GM19351 (cell line): ENCODE data around the gene RASGEF1C.

ENCODE experiments used
- ATAC-seq: cut with Tn5 transposase; IDR thresholded peaks from one replicate; pipeline ENCODE4 v1.9.1; 2021; ENCODE audit warnings: mild to moderate bottlenecking, moderate library complexity; ENCODE audit not compliant: unreplicated experiment

The RASGEF1C gene

DNA sequence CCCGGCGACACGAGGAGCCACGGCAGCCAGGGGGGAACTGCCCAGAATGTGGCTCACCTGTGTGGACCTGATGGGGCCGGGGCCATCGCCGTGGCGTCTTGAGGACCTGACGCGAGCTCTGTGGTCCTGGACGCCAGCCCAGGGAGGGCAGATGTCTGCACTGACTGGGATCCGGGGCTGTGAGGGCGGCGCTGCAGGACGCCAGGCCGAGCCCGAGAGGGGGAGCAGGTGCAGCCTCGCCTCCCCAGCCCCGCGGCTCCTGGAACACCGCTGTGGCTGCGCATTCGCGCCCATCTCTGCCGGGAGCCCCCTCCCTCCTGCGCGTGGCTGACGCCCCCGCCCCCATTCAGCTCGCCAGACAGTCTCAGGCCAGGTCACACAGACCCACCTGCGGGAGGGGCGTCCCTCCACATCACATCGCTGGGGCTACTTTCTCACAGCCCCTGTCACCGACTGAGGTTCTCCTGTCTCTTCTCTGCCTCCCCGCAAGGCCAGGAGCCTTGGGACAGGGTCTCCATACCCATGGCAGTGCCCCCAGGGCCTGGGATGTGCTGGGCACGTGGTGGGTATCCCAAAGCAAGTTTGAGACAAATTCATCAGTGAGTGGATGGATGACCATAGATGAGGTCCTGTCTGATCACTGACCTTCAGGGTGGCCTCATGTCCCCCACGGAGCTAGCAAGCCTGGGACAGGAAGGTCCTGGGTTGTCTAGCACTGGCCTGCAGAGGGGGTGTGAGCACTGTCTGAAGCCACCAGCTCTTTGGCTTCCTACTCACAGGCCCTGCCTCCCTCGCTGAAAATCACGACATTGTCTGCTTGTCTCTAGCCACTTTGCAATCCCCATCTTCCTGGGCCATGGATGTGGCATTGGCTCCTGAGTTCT is 47.3 kb downstream of the RASGEF1C start:
- ATAC-seq, result no peak

DNA sequence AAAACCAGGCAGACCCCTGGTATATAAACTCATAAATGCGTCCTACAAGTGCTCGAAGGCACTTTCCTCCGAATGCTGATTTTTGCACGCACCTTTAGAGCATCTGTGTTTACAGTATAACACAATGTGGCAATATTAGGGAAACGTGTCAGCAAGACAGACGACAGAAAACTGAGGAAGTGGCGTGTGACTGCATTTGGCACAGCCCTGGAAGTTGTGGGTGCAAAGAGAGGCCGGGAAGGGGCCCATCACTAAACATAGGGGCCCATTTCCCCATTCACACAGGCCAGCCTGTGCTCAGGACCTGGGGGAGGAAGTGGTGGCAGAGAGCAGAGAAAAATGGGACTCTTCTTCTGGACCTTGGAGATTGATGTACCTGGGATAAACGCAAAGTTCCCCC is 48.2 kb downstream of the RASGEF1C start:
- ATAC-seq, result no peak

DNA sequence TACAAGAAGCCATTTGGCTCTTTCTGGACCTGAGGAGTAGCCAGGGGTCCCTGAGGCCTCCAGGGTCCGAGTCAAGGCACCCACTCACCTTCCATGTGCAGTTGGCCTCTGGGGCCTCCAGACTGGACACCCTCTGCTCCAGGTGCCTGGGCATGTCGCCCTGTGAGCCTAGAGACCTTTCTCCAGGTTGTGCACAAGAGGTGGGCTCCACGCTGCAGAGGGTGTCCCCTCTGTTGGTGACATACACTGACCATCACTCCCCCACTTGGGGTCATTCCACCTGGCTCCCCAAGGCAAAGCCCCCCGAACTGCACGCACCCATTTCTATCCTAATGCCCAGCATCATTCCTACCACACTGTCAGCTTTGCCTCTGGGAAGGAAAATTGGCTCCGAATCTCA is 48.8 kb downstream of the RASGEF1C start:
- no peak for ATAC-seq

DNA sequence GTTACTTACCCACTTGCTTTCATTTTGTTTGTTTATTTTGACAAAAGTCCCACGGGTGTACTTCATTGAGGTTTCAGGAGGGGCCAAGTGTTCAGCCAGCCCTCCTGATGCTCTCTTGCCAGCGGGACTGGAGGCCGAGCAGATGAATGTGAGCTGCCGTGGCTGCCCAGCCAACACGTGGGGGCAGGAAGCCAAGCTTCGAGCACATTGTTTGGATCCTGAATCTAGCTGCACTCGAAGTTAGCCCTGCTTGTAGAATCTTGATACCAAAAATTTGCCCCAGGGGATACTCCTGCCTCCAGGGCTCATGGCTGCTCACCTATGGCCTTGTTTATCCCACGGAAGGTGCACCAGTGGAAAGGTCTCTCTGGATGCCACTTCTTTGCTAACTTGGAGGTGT is 49.3 kb downstream of the RASGEF1C start:
- ATAC-seq, result no peak

DNA sequence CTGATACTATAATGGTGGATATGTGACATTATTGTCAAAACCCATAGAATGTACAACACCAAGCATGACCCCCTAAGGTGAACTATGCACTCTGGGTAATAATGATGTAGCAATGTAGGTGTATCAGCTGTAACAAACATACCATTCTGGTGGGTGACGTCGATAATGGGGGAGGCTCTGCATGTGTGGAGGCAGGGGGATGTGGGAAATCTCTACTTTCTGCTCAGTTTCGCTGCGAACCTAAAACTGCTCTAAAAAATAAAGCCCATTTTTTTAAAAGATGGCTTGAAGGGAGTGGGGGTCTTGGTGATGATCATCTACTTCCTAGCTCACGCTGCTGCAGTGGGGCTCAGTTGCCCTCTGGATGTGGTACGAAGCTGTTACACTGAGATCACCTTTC is 51.1 kb downstream of the RASGEF1C start:
- ATAC-seq, result no peak

DNA sequence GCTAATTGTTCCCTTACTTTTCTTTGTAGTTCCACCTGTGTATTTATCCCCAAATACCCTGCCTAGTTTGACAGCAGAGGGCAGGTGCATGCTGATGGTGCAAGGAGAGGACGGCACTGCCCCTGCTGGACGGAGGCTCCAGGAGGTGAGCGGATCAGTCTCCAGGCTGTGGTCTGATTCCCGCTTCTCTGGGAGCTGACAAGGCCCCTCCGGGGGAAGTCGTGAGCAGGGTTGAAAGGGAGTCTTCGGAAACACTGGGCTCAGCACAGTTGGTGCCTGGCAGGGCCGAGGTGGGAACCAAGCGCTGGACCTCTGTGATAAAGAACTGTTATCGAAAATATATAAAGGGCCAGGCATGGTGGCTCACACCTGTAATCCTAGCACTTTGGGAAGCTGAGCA is 52.9 kb downstream of the RASGEF1C start:
- ATAC-seq, result no peak

DNA sequence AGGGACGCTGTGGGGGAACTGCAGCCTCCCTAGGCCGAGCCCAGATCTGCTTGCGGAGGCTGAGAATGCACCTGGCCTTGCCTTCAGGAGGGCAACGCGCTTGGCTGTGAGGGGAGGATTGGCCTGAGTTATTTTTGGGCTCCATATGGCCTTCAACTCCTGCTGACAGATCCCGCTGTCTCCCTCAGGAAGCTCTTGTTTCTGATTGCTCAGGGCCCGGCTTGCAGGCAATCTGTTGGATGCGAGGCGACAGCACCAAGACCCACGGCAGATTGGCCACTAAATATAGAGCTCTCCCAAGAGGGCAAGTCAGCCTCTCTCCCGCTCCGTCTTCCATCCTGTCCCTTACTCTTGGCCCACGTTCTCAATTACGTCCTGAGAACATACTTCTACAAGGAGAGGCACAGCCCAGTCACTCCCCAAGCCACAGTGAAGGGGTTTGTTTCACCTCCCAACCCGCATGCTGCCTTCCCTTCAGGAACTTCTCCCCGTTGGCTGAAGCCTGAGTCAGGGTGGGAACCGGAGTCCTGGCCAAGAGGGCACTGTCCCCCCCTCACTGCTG is 53.6 kb downstream of the RASGEF1C start:
- no peak for ATAC-seq

DNA sequence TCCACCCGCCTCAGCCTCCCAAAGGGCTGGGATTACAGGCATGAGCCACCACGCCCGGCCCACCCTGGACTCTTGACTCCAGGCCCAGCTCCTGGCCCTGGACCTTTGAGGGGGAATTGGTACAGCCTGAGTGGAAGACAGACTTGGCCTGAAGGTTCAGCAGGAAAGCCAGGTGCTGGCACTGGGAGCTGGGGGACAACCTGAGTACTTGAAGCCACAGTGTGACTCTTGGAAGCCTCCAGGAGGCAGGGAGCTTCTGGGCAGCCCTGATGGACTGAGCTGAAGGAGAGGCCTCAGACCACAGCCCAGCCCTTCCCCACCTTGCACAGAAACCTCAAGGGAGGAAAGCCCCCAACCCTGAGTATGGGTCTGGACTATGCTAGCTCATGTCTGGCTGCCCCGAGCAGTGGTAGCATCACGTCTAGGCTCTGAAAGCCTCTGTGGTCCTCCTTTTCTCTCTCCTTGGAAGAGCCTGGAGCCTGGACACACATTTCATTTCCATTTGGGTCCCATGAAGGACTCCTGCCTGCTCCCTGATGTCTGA is 54.1 kb downstream of the RASGEF1C start:
- ATAC-seq, result no peak

DNA sequence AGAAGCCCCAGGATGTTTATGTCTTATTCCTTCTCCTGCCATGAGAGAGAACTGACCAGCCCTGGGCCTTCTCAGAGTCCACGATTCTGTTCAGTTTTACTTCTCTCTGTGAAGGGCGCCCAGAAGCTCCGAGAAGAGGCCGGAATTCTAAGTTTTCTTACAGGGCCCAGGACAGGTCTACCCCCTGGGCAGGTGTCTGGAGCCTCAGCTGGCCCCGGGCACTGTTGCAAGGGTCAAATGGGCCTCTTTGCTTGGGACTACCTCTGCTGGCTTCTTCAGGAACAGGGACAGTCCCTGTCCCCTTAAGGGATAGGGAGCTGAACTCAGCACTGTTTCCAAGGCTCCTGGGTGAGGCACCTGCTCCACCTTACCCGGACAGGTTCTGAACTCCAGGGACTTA is 55.0 kb downstream of the RASGEF1C start:
- ATAC-seq, result no peak

DNA sequence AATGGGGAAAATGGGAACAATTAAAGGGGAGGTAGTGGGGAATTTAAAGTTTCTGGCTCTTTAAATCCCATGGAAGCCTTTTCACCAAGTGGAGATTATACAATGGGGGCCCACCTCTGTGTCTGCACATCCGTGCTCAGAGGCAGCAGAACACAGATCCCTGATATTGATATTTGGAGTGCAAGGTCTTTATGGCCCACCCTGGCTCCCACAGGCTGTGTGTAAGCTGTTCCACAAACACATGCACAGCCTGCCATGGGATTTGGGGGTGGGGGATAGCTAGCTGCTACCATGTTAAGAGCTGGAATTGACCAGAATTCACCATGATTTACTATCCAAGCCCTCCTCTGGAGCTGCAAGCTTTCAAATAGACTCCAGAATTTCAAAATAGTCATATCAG is 55.9 kb downstream of the RASGEF1C start:
- no peak for ATAC-seq

DNA sequence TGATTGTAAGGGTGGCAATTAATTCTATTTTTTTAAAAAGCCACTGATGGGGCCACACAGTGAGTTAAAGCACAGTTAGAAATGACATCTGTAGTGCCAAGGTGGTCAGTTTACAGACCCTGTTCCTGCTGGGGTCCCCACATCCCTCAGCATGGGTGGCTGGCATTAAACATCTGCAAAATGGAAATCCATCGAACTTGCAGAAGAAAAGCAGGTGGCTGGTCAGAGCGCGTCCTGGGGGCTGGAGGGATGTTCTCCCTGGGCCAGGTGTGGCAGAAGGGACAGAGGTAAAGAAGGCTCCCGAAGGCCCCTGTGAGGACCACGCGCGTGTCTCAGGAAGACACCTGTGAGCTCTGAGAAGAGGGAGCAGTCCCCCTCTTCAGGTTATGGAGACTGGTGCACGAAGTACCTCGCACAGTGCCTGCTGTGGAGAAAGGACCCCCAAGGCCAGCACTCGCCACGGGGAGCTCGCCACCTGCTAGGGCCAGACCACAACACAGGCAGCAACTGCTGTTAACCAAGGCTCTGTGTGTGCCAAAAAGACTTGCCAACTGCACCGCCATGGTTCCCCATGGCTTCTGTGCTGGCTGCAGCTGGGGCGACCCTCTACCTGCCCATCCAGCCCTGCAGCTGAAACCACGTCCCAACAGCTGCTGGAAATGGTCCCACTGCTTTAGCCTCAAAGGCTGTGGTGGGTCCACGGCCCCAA is 65.2 kb downstream of the RASGEF1C start:
- no peak for ATAC-seq

DNA sequence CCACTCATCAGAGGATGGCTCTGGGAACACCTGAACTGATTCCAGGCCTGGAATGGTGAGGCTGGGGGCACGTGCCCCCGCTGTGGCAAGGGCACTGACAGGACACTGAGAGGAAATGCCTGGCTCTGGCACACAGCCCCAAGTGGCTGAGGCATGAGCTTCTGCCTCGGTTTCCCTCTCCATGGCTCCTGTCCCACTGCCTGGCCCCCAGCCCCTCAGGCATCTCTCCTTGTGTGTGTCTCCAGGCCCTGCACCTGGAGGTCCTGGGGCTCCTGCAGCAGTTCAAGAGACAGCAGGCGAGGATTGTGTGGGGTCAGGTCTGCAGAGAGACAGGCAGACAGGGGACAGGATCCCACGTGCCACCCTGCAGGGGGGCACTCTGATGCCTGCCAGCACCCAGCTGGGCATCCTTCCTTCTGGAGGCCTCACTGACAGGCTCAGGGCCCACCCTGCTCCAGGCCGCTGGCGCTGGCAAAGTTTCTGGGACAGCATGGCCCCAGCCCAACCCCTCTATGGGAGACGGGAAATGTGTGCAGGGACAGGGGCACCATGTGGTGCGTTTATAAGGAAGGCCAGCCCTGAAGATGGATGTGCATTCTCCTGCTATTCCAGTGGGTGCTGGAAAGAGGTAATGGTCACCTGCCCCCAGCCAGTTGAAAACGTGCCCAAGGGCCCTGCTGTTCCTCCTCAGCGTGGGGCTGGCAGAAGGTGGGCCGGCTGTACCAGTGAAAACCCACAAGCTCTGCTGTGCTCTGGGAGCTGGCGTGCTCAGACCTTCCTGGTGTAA is 66.0 kb downstream of the RASGEF1C start:
- no peak for ATAC-seq

DNA sequence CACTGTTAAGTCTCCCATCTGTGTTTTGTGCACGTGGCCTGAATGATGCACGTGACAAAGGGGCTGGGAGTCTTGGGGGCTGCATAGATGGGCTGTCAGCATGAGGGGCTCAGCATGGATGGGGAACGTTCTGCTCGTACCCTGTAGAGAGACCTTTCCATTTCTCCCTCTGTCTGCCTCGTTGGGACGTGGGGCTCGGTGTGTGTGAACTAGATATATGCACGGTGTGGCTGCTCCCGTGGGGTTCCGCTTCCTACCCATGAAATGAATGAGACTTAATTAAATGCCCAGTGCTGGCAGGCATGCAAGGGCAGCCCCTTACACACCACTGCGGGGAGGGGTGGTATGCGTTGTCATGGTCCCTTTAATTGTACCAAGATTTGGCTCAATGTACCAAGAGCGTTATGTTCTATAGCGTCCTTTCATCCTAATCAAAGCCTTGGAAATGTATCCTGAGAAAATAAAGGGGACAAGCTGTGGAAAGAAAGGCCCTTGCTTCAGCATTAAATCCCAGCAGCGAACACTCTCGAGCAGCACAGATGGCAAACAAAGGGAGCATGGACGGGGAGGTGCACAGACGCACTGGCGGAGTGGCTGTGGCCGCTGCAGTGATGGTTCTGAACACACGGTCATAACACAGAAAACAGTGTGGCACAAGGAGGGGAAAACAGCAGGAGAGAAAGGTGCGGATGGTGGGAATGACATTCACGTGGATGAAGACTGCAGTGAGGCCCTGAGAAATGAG is 66.8 kb downstream of the RASGEF1C start:
- no peak for ATAC-seq

DNA sequence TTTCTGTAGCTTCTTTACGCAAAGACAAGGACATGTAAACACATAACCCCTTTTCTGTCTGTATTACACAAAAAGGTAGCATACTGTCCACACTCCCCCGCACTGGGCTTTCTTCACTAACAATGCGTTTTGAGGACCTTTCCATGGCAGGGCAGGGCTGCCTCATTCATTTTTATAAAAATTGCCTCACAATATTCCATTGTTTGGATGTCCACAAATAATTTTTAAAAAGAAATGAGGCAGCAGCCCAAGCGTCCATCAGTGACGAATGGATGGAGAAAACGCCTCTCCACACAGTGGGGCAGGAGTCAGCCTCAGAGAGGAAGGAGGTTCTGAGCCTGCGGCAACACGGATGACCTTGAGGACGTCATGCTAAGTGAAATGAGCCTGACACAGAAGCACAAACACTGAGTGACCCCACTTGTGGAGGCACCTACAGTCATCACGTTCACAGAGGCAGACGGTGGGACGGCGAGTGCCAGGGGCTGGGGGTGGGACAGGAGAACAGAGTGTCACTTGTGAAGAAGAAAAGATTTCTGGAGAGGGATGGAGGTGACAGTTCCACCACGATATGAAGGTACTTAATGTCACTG is 67.8 kb downstream of the RASGEF1C start:
- no peak for ATAC-seq

DNA sequence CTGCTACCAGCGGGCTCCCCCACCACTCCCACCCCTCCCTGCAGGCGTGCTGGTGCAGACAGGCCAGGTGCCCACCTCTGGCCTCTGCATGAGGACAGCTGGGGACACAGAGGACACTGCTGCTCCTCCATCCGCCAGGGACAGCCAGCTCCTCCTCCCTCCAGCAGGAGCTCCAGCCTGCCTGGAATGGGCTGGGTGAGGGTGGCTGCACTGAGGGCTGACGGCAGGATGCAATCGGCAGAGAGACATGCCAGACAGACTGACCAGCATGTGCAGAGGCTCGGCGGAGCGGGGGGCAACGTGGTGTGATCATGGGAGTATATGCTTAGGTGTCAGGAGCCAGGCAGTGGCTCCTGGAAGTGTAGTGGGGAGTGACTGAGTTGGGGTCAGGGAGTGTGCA is 68.4 kb downstream of the RASGEF1C start:
- no peak for ATAC-seq

DNA sequence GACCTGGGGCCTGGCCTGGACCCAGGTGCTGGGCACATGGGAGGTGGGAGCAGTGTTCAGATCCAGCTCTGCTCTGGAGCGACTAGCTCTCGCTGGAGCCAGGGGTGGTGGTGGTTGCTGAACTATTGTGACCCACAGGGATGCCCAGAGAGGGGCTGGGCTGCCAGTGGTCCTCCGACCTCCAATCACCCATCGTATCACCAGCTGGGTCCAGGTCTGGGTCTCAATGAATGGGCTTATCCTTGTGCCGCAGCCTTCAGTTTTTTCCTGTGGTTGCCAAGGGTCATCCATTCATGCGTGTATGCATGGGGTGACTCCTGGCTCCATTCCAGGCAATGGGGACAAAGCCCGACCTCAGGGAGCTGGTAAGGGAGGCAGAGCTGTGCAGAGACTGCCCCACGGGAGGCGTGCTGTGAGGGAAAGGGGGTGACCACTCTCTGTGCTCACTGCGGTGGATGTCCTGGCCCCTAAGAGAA is 68.9 kb downstream of the RASGEF1C start:
- no peak for ATAC-seq

DNA sequence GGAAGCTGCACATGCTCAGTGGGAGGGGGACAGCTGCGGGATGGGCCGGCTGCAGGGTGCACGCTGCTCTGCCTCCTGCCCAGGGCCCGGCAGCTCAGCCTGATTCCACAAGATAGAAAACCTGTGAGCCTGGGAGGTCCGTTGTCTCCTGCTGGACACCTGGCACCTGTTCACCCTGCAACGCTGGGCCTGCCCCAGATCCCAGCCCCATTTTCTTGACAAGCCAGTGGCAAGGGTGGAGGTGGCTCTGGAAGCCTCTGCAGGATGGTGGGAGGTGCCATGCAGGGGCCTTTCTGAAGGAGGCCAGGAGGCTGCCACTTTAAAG is 69.3 kb downstream of the RASGEF1C start:
- ATAC-seq, result no peak

DNA sequence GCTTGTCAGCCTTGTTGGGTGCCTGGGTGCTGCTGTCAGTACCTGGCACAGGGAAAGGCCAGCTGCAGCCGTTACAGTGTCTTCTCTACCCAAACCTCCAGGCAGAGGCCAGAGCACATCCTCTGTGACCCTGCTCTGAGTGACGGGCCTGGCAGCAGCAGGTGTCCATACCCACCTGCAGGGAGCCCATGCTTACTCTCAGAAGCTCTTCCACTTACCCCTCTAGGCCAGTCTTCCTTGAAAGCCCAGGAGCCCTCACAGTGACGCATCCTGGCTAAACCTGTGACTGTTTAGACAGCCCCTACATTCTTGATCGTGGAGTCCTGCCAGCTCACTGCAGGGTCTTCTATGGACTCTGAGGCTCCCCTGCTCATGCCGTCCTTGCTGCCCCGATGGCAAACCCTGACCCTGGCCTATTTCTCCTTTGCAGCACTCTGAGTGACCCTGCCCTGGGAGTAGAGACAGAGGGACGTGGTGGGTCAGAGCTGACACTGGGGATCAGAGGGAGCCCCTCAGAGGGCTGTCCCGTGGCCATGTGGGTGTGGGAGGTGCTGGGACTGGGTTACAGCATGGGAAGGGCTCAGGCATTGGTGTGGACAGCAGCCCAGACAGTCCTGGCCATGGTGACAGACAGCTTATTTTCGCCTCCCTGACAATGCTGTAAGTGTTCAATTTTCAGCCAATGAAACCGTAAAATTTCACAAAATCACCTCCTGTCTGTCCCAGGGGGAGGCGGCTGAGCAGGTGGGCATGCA is 69.9 kb downstream of the RASGEF1C start:
- ATAC-seq, result no peak
